Caco-2 (cell line): ENCODE data around the gene SKIC2. TPM values are rescaled to one million over a fixed set of nuclear protein-coding genes. Genes with fewer than 3 reads are reported as not detected.

Experiments
- BruUV-seq: library from RNA; stranded (reverse); fragments of 400-500 nt; replicated peaks from 2 replicates; lab custom pipeline; 2021; lab: Mats Ljungman, UMichigan
- CTCF ChIA-PET: fragments of 300-600 bp; sonication (Branson Sonifier 250); formaldehyde crosslinking; loops from one replicate; lab custom pipeline; 2022; ENCODE audit warnings: antibody characterized with exemption; lab: Charles Lee
- POLR2A ChIA-PET: fragments of 300-600 bp; sonication (Branson Sonifier 250); formaldehyde crosslinking; loops from one replicate; lab custom pipeline; 2022; ENCODE audit warnings: antibody characterized with exemption; lab: Charles Lee
- DNase-seq, 2 experiments: peaks; one replicate each; pipeline versions ENCODE4 v3.0.0 to v3.0.0-alpha.2; 2020 to 2022
- H3K27me3 ChIP-seq: replicated peaks from 2 replicates; pipeline ENCODE4 v1.6.0; 2011; ENCODE audit warnings: low read length; ENCODE audit not compliant: control insufficient read depth, insufficient read depth
- H3K36me3 ChIP-seq: 2 replicates; pipeline ENCODE4 v1.5.1; 2011; ENCODE audit warnings: low read length; ENCODE audit not compliant: control insufficient read depth, insufficient read depth
- H3K4me1 ChIP-seq: fragments of 250-450 bp; sonication (Bioruptor Pico); 2 replicates; pipeline ENCODE4 v1.5.1; 2020; ENCODE audit warnings: mild to moderate bottlenecking
- H3K4me3 ChIP-seq: 2 replicates; pipeline ENCODE4 v1.5.1; 2011; ENCODE audit warnings: low read depth, mild to moderate bottlenecking, control low read depth, low read length
- H3K9me3 ChIP-seq: fragments of 250-450 bp; sonication (Bioruptor Pico); 2 replicates; pipeline ENCODE4 v1.5.1; 2020; ENCODE audit warnings: mild to moderate bottlenecking, moderate library complexity
- H3K27ac Mint-ChIP-seq: one replicate; pipeline ENCODE4 v1.8.0; 2022; ENCODE audit warnings: mixed read lengths; ENCODE audit not compliant: unreplicated experiment
- H3K27me3 Mint-ChIP-seq: one replicate; pipeline ENCODE4 v1.8.0; 2022; ENCODE audit warnings: mixed read lengths; ENCODE audit not compliant: insufficient read depth, unreplicated experiment
- H3K36me3 Mint-ChIP-seq: one replicate; pipeline ENCODE4 v1.8.0; 2022; ENCODE audit warnings: mild to moderate bottlenecking, mixed read lengths; ENCODE audit not compliant: insufficient read depth, unreplicated experiment
- H3K4me1 Mint-ChIP-seq: one replicate; pipeline ENCODE4 v1.8.0; 2022; ENCODE audit warnings: low read depth, mixed read lengths; ENCODE audit not compliant: unreplicated experiment
- H3K4me3 Mint-ChIP-seq: one replicate; pipeline ENCODE4 v1.8.0; 2022; ENCODE audit warnings: mild to moderate bottlenecking, moderate library complexity, mixed read lengths; ENCODE audit not compliant: unreplicated experiment
- H3K9me3 Mint-ChIP-seq: one replicate; pipeline ENCODE4 v1.8.0; 2022; ENCODE audit warnings: mixed read lengths; ENCODE audit not compliant: unreplicated experiment
- intact Hi-C: fragments of 100-400 bp; cut with micrococcal nuclease; formaldehyde crosslinking; loops from one replicate; pipeline ENCODE4 v1.10.0; 2022; ENCODE audit not compliant: unreplicated experiment
- total RNA-seq: library from RNA; stranded (reverse); gene quantifications from 2 replicates; pipeline ENCODE4 v1.2.3, GENCODE V29; 2022
- TF ChIP-seq, protein P1 (sequence below), 2 experiments: fragments of 200-600 bp in 1 of 2; IDR thresholded peaks; 1 replicate in 1 of 2; 2 replicates in 1 of 2; pipeline versions ENCODE4 v1.5.1 to v1.8.0; 2011 to 2022; ENCODE audit warnings: antibody characterized with exemption in 1 of 2, control low read depth in 1 of 2, inconsistent platforms in 1 of 2, low read depth in 1 of 2, low read length in 1 of 2, mild to moderate bottlenecking in 1 of 2, moderate library complexity in 1 of 2; ENCODE audit not compliant: insufficient read depth in 1 of 2, severe bottlenecking in 1 of 2, unreplicated experiment in 1 of 2

SKIC2 gene
- total RNA-seq, 1 experiment from 2014 or later: 70.0 TPM

GRCh38 chr6:31963921-31964320, 4.9 kb downstream of the SKIC2 start:
- peaks cover 9% of the 10 kb centered on the region for H3K36me3 ChIP-seq
- Mint-ChIP-seq H3K27me3 (no peaks in the 10 kb centered on the region), H3K36me3 (peaks cover 61% of the 10 kb centered on the region), H3K4me1 (peaks cover 15% of the 10 kb centered on the region), H3K9me3 (no peaks in the 10 kb centered on the region), H3K27ac (no peak overlapping the region), H3K4me3 (no peak overlapping the region)
- BruUV-seq: no TSS peak
- TF ChIP-seq, protein P1, sequence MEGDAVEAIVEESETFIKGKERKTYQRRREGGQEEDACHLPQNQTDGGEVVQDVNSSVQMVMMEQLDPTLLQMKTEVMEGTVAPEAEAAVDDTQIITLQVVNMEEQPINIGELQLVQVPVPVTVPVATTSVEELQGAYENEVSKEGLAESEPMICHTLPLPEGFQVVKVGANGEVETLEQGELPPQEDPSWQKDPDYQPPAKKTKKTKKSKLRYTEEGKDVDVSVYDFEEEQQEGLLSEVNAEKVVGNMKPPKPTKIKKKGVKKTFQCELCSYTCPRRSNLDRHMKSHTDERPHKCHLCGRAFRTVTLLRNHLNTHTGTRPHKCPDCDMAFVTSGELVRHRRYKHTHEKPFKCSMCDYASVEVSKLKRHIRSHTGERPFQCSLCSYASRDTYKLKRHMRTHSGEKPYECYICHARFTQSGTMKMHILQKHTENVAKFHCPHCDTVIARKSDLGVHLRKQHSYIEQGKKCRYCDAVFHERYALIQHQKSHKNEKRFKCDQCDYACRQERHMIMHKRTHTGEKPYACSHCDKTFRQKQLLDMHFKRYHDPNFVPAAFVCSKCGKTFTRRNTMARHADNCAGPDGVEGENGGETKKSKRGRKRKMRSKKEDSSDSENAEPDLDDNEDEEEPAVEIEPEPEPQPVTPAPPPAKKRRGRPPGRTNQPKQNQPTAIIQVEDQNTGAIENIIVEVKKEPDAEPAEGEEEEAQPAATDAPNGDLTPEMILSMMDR (IDR thresholded peaks at IDR 0.05; ENCODE audit: insufficient read depth in 1 of 2, low read depth in 1 of 2, low read length in 1 of 2, severe bottlenecking in 1 of 2, unreplicated experiment in 1 of 2): no peak
- CTCF ChIA-PET: no interaction called here
- no peaks in the 10 kb centered on the region for H3K27me3 ChIP-seq
- DNase-seq: no peak
- no peak overlapping the region for H3K4me3 ChIP-seq
- no peaks in the 10 kb centered on the region for H3K4me1 ChIP-seq
- intact Hi-C loops: no loop called here
- no peaks in the 10 kb centered on the region for H3K9me3 ChIP-seq
- POLR2A ChIA-PET: no interaction called here

DNA sequence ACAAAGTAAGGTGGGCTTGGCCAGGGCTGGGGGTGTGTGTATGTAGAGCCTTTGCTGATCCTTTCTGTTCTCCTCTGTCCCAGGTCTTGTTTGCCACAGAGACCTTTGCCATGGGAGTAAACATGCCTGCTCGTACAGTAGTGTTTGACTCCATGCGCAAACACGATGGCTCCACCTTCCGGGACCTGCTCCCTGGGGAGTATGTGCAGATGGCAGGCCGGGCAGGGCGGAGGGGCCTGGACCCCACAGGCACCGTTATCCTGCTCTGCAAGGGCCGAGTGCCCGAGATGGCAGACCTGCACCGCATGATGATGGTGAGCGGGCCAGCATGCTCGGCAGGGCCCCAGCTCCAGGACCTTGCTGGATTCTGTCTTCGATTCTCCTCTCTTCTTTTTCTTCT, 6.7 kb downstream of the SKIC2 start:
- BruUV-seq: no TSS peak
- no peaks in the 10 kb centered on the region for H3K27me3 ChIP-seq
- intact Hi-C loops: no loop called here
- peaks cover 8% of the 10 kb centered on the region for H3K36me3 ChIP-seq
- Mint-ChIP-seq H3K4me1 (peaks cover 14% of the 10 kb centered on the region), H3K27me3 (no peaks in the 10 kb centered on the region), H3K36me3 (peaks cover 66% of the 10 kb centered on the region), H3K9me3 (no peaks in the 10 kb centered on the region), H3K27ac (no peak overlapping the region), H3K4me3 (no peak overlapping the region)
- H3K9me3 ChIP-seq: no peaks in the 10 kb centered on the region
- TF ChIP-seq, protein P1 (IDR thresholded peaks at IDR 0.05; ENCODE audit: insufficient read depth in 1 of 2, low read depth in 1 of 2, low read length in 1 of 2, severe bottlenecking in 1 of 2, unreplicated experiment in 1 of 2): no peak
- ChIA-PET POLR2A (no interaction called here), CTCF (no interaction called here)
- no peak for DNase-seq
- H3K4me3 ChIP-seq: no peak overlapping the region
- no peaks in the 10 kb centered on the region; the same call in 1 of the 2 replicates for H3K4me1 ChIP-seq

- Histone ChIP-seq H3K4me3 (no peak overlapping the region), H3K4me1 (peaks cover 5% of the 10 kb centered on the region; the same call in 1 of the 2 replicates), H3K9me3 (no peaks in the 10 kb centered on the region), H3K36me3 (peaks cover 7% of the 10 kb centered on the region), H3K27me3 (no peaks in the 10 kb centered on the region)
- Mint-ChIP-seq H3K27me3 (no peaks in the 10 kb centered on the region), H3K4me3 (no peak overlapping the region), H3K9me3 (no peaks in the 10 kb centered on the region), H3K27ac (no peak overlapping the region), H3K36me3 (peaks cover 67% of the 10 kb centered on the region), H3K4me1 (peaks cover 12% of the 10 kb centered on the region)
- ChIA-PET POLR2A (no interaction called here), CTCF (no interaction called here)
- intact Hi-C loops: no loop called here
- BruUV-seq: no TSS peak
- DNase-seq: no peak
- TF ChIP-seq, protein P1 (IDR thresholded peaks at IDR 0.05; ENCODE audit: insufficient read depth in 1 of 2, low read depth in 1 of 2, low read length in 1 of 2, severe bottlenecking in 1 of 2, unreplicated experiment in 1 of 2): no peak
Observed at GRCh38 chr6:31966506-31966905, 7.5 kb downstream of the SKIC2 start.
